NCI-H146 treated with DMSO at 0.1 percent for 48 hours (cell line): ENCODE results near the gene TMEM132A.

Source experiments
- DNase-seq: peaks from one replicate; lab custom pipeline; 2025; ENCODE audit not compliant: unreplicated experiment; lab: John Stamatoyannopoulos, UW

TMEM132A gene

DNA sequence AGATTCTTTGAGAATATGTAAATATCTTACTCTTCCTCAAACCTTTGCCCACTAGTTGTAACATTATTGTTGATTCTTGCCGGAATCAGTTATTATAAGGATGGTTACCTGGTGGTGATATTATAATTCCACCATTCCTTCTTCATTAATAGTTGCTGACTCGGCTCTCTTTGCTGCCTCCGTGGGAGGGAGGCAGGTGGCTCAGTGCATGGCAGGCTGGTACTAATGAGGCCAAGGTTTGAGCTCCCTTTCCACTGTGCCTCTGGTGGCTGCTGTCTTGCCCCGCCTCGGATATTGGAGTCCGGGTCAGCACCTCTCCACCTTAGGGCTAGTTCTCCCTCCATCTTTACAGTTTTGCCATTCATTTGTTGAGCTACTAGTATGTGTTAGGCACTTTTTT lies 59.9 kb downstream of the TMEM132A start:
- no peak for DNase-seq

DNA sequence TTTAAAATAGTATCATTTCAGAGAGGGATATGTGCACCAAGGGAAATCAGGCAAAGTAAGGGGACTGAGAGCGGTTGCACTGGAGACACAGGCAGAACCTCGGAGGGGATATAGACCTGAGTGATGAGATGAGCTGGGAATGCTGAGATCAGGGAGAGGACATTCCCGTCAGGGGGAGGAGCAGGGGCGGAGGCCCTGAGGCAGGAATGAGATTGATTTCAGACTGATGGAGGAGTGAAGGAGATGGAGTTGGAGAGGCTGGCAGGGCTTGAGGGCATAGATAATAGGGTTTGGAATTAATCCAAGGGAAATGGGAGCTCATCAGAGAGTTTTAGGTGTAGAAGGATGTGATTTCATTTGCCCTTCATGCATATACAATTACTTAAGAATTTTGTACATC lies 60.4 kb downstream of the TMEM132A start:
- DNase-seq = no peak

DNA sequence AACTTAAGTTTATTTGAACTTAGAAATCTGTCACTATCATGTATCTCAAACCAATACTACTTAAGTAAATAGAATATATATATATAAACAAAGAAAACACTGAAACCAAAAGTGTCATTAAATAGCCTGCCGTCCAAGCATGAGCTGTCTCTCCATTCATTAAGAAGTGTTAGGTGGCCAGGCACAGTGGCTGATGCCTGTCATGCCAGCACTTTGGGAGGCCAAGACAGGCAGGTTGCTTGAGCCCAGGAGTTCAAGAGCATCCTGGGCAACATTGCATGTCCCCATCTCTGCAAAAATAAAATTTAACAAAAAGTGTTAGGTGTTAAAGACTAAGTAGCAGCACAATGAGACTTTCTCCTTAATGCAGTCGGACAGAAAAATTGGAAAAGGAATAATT lies 61.2 kb downstream of the TMEM132A start:
- no peak for DNase-seq

DNA sequence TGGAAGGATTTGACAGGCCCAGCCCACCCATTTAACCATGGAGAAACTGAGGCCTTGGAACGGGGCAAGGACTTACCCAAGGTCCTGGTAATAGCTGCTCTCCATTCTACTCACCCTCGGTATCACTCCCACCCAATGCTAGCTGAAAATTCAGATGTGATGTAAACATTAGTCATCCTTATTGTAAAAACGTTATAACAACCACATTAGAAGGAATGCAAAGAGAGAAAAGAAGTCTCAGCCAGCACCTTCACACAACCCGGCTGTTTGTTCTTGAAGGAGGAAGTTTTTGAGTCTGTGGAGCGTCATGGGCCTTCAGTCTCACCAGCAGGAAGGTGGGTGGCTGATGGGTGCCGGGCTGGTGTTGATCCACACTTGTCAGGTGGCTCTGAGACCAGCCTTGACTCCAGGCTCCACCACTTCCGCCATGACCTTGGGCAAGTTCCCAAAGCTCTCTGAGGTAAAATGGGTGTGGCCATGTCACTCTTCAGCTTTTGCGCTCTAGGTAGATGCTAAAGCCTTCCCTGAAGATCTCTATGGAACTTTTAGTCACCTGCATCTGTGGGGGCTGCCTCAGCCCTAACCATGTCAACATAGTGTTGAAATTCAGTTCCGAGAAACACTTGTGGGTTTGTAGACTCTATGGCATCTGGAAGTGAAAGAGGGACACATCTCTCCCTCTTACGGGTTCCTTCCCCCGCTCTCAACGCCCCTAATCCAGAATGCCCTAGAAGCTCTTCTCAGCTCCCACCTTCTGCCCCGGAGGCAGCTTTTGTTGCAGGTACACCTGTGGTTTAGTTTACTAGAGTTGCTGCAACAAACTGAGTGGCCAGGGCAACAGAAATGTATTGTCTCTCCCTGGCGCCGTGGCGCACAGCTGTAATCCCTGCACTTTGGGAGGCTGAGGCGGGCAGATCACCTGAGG lies 62.0 kb downstream of the TMEM132A start:
- no peak for DNase-seq
